ENCODE data around the gene TAF1B. TPM values are rescaled to one million over a fixed set of nuclear protein-coding genes. Genes with fewer than 3 reads are reported as not detected.

TAF1B gene
- total RNA-seq, 1 experiment from 2014 or later: 24.8 TPM

DNA sequence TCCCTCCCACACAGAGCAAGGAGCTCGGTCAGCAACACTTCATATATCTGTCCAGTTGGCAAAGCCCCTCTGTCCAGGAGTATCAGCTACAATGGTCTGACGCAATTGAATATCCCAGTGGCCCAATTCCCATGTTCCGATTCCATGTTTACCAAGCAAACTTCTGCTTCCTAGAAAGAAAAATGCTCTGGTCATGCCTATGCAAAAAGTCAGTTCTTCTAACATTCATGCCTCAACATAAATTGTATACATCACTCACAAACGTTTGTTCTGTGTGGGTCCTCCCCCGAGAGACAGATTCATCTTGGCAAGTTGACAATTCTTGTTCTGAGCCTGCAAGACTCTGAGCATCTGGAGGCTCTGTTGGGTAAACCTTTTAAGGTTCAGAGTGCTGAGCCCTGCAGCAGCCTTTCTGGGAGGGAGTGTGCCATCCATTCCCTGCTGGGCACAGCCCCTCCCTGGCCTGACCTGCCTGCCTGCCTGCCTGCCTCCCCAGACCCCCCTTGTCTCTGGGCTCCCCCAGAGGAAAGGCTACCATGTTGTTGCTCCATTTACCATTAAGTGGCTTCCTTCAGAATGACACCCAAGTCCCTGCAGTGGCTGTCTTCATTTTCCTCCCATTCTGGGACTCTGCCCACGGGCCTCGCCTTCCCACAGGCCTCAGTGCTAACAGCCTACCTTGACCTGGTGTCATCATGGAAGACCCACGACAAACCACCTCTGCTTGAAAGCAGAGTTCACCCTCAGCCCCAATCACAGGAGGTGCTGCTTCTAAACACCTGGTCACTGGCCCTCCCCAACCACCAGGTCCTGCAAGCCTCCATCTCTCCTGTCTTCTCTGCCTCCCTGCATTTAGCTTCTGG is 37.6 kb upstream of the TAF1B start:
- H3K36me3 ChIP-seq (ENCODE audit: low read depth): no peaks in the 10 kb centered on the region
- no TSS peak for BruUV-seq (replicated peaks)
- H3K27me3 ChIP-seq (ENCODE audit: insufficient read depth, low read depth): no peaks in the 10 kb centered on the region
- no peak overlapping the region for H3K27ac ChIP-seq
- TF ChIP-seq CTCF (conservative IDR thresholded peaks at IDR 0.05) (no peak), EZH2 (IDR thresholded peaks at IDR 0.05; ENCODE audit: low read depth) (no peak)
- no peak overlapping the region for H3K4me3 ChIP-seq
- peak in 1 of 2 experiments; percentile 21 for DNase-seq
- no peaks in the 10 kb centered on the region for H3K9me3 ChIP-seq (ENCODE audit: insufficient read depth, low read depth)
- no peak overlapping the region for H2AFZ ChIP-seq
- ChIA-PET POLR2A (ENCODE audit: unreplicated experiment) (no interaction called here), CTCF (no interaction called here)
- no peak overlapping the region for H3K4me2 ChIP-seq
- intact Hi-C loops (cut with micrococcal nuclease; ENCODE audit: unreplicated experiment): no loop called here
- no peaks in the 10 kb centered on the region for H4K20me1 ChIP-seq (ENCODE audit: insufficient read depth)
- H3K79me2 ChIP-seq (ENCODE audit: low read depth): no peaks in the 10 kb centered on the region
- H3F3A ChIP-seq (ENCODE audit: insufficient read depth, low read depth): peaks cover 32% of the 10 kb centered on the region
- H3K4me1 ChIP-seq (replicated peaks; ENCODE audit: insufficient read depth): peaks cover 80% of the 10 kb centered on the region
- no peaks in the 10 kb centered on the region for H3K9me2 ChIP-seq (ENCODE audit: insufficient read depth)

- intact Hi-C loops (cut with micrococcal nuclease; ENCODE audit: unreplicated experiment): no loop called here
- no peak overlapping the region for H3K27ac ChIP-seq
- H3K4me1 ChIP-seq (replicated peaks; ENCODE audit: insufficient read depth): peaks cover 74% of the 10 kb centered on the region
- DNase-seq: peak in 1 of 2 experiments; percentile 32
- H3K9me2 ChIP-seq (ENCODE audit: insufficient read depth): no peaks in the 10 kb centered on the region
- H3F3A ChIP-seq (ENCODE audit: insufficient read depth, low read depth): peaks cover 28% of the 10 kb centered on the region
- H3K4me2 ChIP-seq: no peak overlapping the region
- no TSS peak for BruUV-seq (replicated peaks)
- H2AFZ ChIP-seq: no peak overlapping the region
- ChIA-PET CTCF (no interaction called here), POLR2A (ENCODE audit: unreplicated experiment) (no interaction called here)
- no peaks in the 10 kb centered on the region for H4K20me1 ChIP-seq (ENCODE audit: insufficient read depth)
- H3K36me3 ChIP-seq (ENCODE audit: low read depth): no peaks in the 10 kb centered on the region
- H3K4me3 ChIP-seq: no peak overlapping the region
- H3K27me3 ChIP-seq (ENCODE audit: insufficient read depth, low read depth): no peaks in the 10 kb centered on the region
- no peaks in the 10 kb centered on the region for H3K9me3 ChIP-seq (ENCODE audit: insufficient read depth, low read depth)
- H3K79me2 ChIP-seq (ENCODE audit: low read depth): no peaks in the 10 kb centered on the region
- TF ChIP-seq EZH2 (IDR thresholded peaks at IDR 0.05; ENCODE audit: low read depth): no peak
- no peak for TF ChIP-seq CTCF (conservative IDR thresholded peaks at IDR 0.05)
These were observed 37.0 kb upstream of the TAF1B start for GRCh38 chr2:9806298-9806610.

DNA sequence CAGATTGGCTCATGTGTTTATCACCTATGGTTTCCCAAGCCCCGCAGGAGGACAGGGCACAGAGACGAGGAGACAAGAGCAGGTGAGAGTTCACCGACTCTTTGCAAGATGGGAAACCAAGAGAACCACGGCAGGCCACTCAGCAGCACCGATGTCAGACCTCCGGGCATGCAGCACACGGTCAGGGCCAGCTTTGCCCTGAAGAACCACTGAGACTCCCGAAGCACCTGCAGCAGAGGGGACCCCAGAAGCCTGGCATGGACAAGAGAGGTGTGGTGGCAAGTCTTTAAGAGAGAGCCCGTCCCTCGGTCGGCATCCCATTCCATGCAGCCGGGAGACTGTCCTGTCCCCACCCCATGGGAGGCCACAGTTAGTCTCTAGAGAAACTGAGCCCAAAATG is 36.6 kb upstream of the TAF1B start:
- no peak overlapping the region for H2AFZ ChIP-seq
- no peak overlapping the region for H3K27ac ChIP-seq
- BruUV-seq (replicated peaks): no TSS peak
- no peaks in the 10 kb centered on the region for H4K20me1 ChIP-seq (ENCODE audit: insufficient read depth)
- H3K4me3 ChIP-seq: no peak overlapping the region
- ChIA-PET POLR2A (ENCODE audit: unreplicated experiment) (no interaction called here), CTCF (no interaction called here)
- no peaks in the 10 kb centered on the region for H3K27me3 ChIP-seq (ENCODE audit: insufficient read depth, low read depth)
- H3F3A ChIP-seq (ENCODE audit: insufficient read depth, low read depth): peaks cover 28% of the 10 kb centered on the region
- no peaks in the 10 kb centered on the region for H3K9me3 ChIP-seq (ENCODE audit: insufficient read depth, low read depth)
- H3K9me2 ChIP-seq (ENCODE audit: insufficient read depth): no peaks in the 10 kb centered on the region
- TF ChIP-seq CTCF (conservative IDR thresholded peaks at IDR 0.05): no peak
- TF ChIP-seq EZH2 (IDR thresholded peaks at IDR 0.05; ENCODE audit: low read depth): no peak
- H3K79me2 ChIP-seq (ENCODE audit: low read depth): no peaks in the 10 kb centered on the region
- no peak for DNase-seq
- peaks cover 70% of the 10 kb centered on the region for H3K4me1 ChIP-seq (replicated peaks; ENCODE audit: insufficient read depth)
- intact Hi-C loops (cut with micrococcal nuclease; ENCODE audit: unreplicated experiment): no loop called here
- H3K36me3 ChIP-seq (ENCODE audit: low read depth): no peaks in the 10 kb centered on the region
- no peak overlapping the region for H3K4me2 ChIP-seq
